GM23338 (cell line): Measurements from ENCODE around the gene PIRT. TPM values are rescaled to one million over a fixed set of nuclear protein-coding genes. Genes with fewer than 3 reads are reported as not detected.

ENCODE experiments used
- ATAC-seq: fragments of 200-7000 bp; cut with Tn5 transposase; 3 replicates; pipeline ENCODE4 v1.9.1; 2020
- DNase-seq: peaks from one replicate; pipeline ENCODE4 v3.0.0-alpha.2; 2015; ENCODE audit warnings: low spot score
- H2AFZ ChIP-seq: fragments of 200-600 bp; sonication (generic); 2 replicates; pipeline ENCODE4 v1.8.0; 2016; ENCODE audit warnings: antibody characterized with exemption, mild to moderate bottlenecking, moderate library complexity
- H3F3A ChIP-seq: fragments of 200-600 bp; sonication (generic); replicated peaks from 2 replicates; pipeline ENCODE4 v1.8.0; 2017; ENCODE audit warnings: antibody characterized with exemption, mixed run types, low read depth
- H3K27ac ChIP-seq: fragments of 200-600 bp; sonication (generic); 2 replicates; pipeline ENCODE4 v1.6.1; 2016; ENCODE audit warnings: low read depth
- H3K27me3 ChIP-seq: fragments of 200-600 bp; sonication (generic); 2 replicates; pipeline ENCODE4 v1.8.0; 2016; ENCODE audit warnings: mild to moderate bottlenecking, mixed run types, moderate library complexity; ENCODE audit not compliant: insufficient read depth
- H3K36me3 ChIP-seq: fragments of 200-600 bp; sonication (generic); 2 replicates; pipeline ENCODE4 v1.8.0; 2016; ENCODE audit warnings: mild to moderate bottlenecking; ENCODE audit not compliant: insufficient read depth
- H3K4me1 ChIP-seq: fragments of 200-600 bp; sonication (generic); 2 replicates; pipeline ENCODE4 v1.8.0; 2016; ENCODE audit warnings: mild to moderate bottlenecking, moderate library complexity; ENCODE audit not compliant: insufficient read depth
- H3K4me2 ChIP-seq: fragments of 200-600 bp; sonication (generic); 2 replicates; pipeline ENCODE4 v1.7.1; 2017; ENCODE audit warnings: mixed run types
- H3K4me3 ChIP-seq: fragments of 200-600 bp; sonication (generic); 2 replicates; pipeline ENCODE4 v1.6.1; 2016; ENCODE audit warnings: mixed run types
- H3K79me2 ChIP-seq: fragments of 200-600 bp; sonication (generic); replicated peaks from 2 replicates; pipeline ENCODE4 v1.8.0; 2017; ENCODE audit warnings: mild to moderate bottlenecking; ENCODE audit not compliant: insufficient read depth
- H3K9me2 ChIP-seq: fragments of 200-600 bp; sonication (generic); 2 replicates; pipeline ENCODE4 v1.8.0; 2017; ENCODE audit not compliant: insufficient read depth
- H4K20me1 ChIP-seq: fragments of 200-600 bp; sonication (generic); replicated peaks from 2 replicates; pipeline ENCODE4 v1.8.0; 2017; ENCODE audit warnings: mild to moderate bottlenecking; ENCODE audit not compliant: insufficient read depth
- H3K27ac Mint-ChIP-seq: 2 replicates; pipeline ENCODE4 v1.8.0; 2020; ENCODE audit warnings: inconsistent platforms, mild to moderate bottlenecking, moderate library complexity, mixed read lengths
- H3K27me3 Mint-ChIP-seq: 3 replicates; pipeline ENCODE4 v1.8.0; 2022; ENCODE audit warnings: low read depth, mild to moderate bottlenecking, moderate library complexity, mixed read lengths, inconsistent platforms; ENCODE audit not compliant: insufficient read depth, poor library complexity
- H3K36me3 Mint-ChIP-seq: 3 replicates; pipeline ENCODE4 v1.8.0; 2021; ENCODE audit warnings: low read depth, mild to moderate bottlenecking, inconsistent platforms, moderate library complexity, mixed read lengths
- H3K4me1 Mint-ChIP-seq: 3 replicates; pipeline ENCODE4 v1.8.0; 2020; ENCODE audit warnings: mild to moderate bottlenecking, inconsistent platforms, mixed read lengths
- H3K4me3 Mint-ChIP-seq: 3 replicates; pipeline ENCODE4 v1.8.0; 2021; ENCODE audit warnings: moderate library complexity, mild to moderate bottlenecking, inconsistent platforms, mixed read lengths
- H3K9me3 Mint-ChIP-seq: 3 replicates; pipeline ENCODE4 v1.8.0; 2020; ENCODE audit warnings: moderate library complexity, mild to moderate bottlenecking, inconsistent platforms, mixed read lengths
- ETS1 ChIP-seq: IDR thresholded peaks from 2 replicates; pipeline ENCODE4 v1.6.1; 2016; ENCODE audit warnings: antibody characterized with exemption
- EZH2phosphoT487 ChIP-seq: fragments of 200-600 bp; sonication (generic); IDR thresholded peaks from one replicate; pipeline ENCODE4 v1.8.1; 2018; ENCODE audit warnings: antibody characterized with exemption; ENCODE audit not compliant: unreplicated experiment
- JUNB ChIP-seq: IDR thresholded peaks from one replicate; pipeline ENCODE4 v1.6.1; 2016; ENCODE audit warnings: antibody characterized with exemption; ENCODE audit not compliant: unreplicated experiment
- POLR2AphosphoS5 ChIP-seq: IDR thresholded peaks from 2 replicates; pipeline ENCODE4 v1.6.1; 2016; ENCODE audit warnings: antibody characterized with exemption, low read depth
- STAT1 ChIP-seq: IDR thresholded peaks from one replicate; pipeline ENCODE4 v1.6.1; 2016; ENCODE audit warnings: antibody characterized with exemption; ENCODE audit not compliant: unreplicated experiment
- ZNF331 ChIP-seq: fragments of 250-450 bp; sonication (Bioruptor Pico); IDR thresholded peaks from 2 replicates; pipeline ENCODE4 v1.5.0; 2020; ENCODE audit warnings: low read depth, mild to moderate bottlenecking, moderate library complexity
- ZNF462 ChIP-seq: fragments of 250-450 bp; sonication (Bioruptor Pico); IDR thresholded peaks from 2 replicates; pipeline ENCODE4 v1.5.0; 2020; ENCODE audit warnings: mild to moderate bottlenecking, moderate library complexity
- polyA plus RNA-seq: library from polyadenylated mRNA; unstranded; fragments of >200 nt; fragmentation: Nextera tagmentation; extraction: Ambion mirVana; gene quantifications from 2 replicates; pipeline ENCODE4 v1.2.1, GENCODE V29; 2016
- total RNA-seq: library from RNA; depleted of rRNA; stranded (reverse); fragments of >200 nt; shearing (Covaris generic); gene quantifications from 2 replicates; pipeline ENCODE4 v1.2.3, GENCODE V29; 2014

PIRT gene
- total and polyA plus RNA-seq, 2 experiments from 2014 or later, result not detected

- TF ChIP-seq ZNF462 (no peak), ETS1 (no peak), POLR2AphosphoS5 (no peak), JUNB (no peak), ZNF331 (CRISPR knock-in tag) (no peak)
Observed at GRCh38 chr17:10831696-10832095, 6.2 kb downstream of the PIRT start (continued).

- H3K9me2 ChIP-seq, result peaks cover 4% of the 10 kb centered on the region; the same call in 1 of the 2 replicates
- H3K36me3 ChIP-seq, result no peaks in the 10 kb centered on the region
- H3K27ac ChIP-seq, result no peak overlapping the region
- no peaks in the 10 kb centered on the region for H3K79me2 ChIP-seq
- no peak overlapping the region for H3K4me2 ChIP-seq
- no peak overlapping the region for H3K4me3 Mint-ChIP-seq
- no peaks in the 10 kb centered on the region for H3K27me3 Mint-ChIP-seq
- no peak overlapping the region for H3K27ac Mint-ChIP-seq
- H4K20me1 ChIP-seq, result no peaks in the 10 kb centered on the region
- H3K4me1 Mint-ChIP-seq, result peaks cover 25% of the 10 kb centered on the region
- H3K9me3 Mint-ChIP-seq, result peaks cover 3% of the 10 kb centered on the region; the same call in 2 of the 3 replicates
- H3K36me3 Mint-ChIP-seq, result no peaks in the 10 kb centered on the region
- H3F3A ChIP-seq, result no peaks in the 10 kb centered on the region
- no peak overlapping the region for H3K4me3 ChIP-seq
- peaks cover 23% of the 10 kb centered on the region for H3K4me1 ChIP-seq
- H2AFZ ChIP-seq, result no peak overlapping the region
- H3K27me3 ChIP-seq, result no peaks in the 10 kb centered on the region
- DNase-seq, result no peak
- no peak for ATAC-seq
- TF ChIP-seq STAT1, result no peak
- no peak for TF ChIP-seq JUNB
- TF ChIP-seq EZH2phosphoT487, result no peak
- no peak for TF ChIP-seq ZNF462
Observed at GRCh38 chr17:10827898-10828552, 9.9 kb downstream of the PIRT start.
